Measurements from ENCODE around the gene WDR46.

- TF ChIP-seq JUND (IDR thresholded peaks at IDR 0.05; ENCODE audit: low read length) (no peak), SP4 (IDR thresholded peaks at IDR 0.05; ENCODE audit: low read length) (no peak), EZH2 (IDR thresholded peaks at IDR 0.05; ENCODE audit: low read depth, low read length, severe bottlenecking) (no peak), SIN3A (conservative IDR thresholded peaks at IDR 0.05 in 1 of 2, IDR thresholded peaks at IDR 0.05 in 1 of 2; ENCODE audit: low read depth in 1 of 2, low read length in 2 of 2) (no peak), TAF1 (IDR thresholded peaks at IDR 0.05; ENCODE audit: low read depth, low read length) (no peak), RNF2 (IDR thresholded peaks at IDR 0.05; ENCODE audit: borderline replicate concordance, low read depth, low read length, missing control alignments, poor library complexity, severe bottlenecking) (no peak)
These were observed 25.0 kb downstream of the WDR46 start for GRCh38 chr6:33264015-33264414.
